Adrenal gland (tissue), 5 donors: ENCODE results near the gene PRPS2.

ENCODE experiments used
- POLR2A ChIP-seq, 2 donors: fragments of 450-650 bp; IDR thresholded peaks; one replicate each; pipeline ENCODE4 v1.6.1; 2017; ENCODE audit warnings: antibody characterized with exemption in 2 of 2, mild to moderate bottlenecking in 2 of 2, moderate library complexity in 1 of 2
- TF ChIP-seq, protein P1 (sequence below), 6 experiments: fragments of 450-650 bp in 4 of 6; fragments of 200-600 bp in 2 of 6; sonication (generic) in 1 of 6; IDR thresholded peaks; 1 replicate in 5 of 6; 2 replicates in 1 of 6; pipeline versions ENCODE4 v1.5.1 to v1.8.0; 2016 to 2021; ENCODE audit warnings: antibody characterized with exemption in 6 of 6, mild to moderate bottlenecking in 2 of 6, moderate library complexity in 1 of 6
- donor health status: DM: no; HTN: no; CAD: no.

GRCh38 chrX:12804655-12805054, 13.4 kb downstream of the PRPS2 start:
- TF ChIP-seq, protein P1, sequence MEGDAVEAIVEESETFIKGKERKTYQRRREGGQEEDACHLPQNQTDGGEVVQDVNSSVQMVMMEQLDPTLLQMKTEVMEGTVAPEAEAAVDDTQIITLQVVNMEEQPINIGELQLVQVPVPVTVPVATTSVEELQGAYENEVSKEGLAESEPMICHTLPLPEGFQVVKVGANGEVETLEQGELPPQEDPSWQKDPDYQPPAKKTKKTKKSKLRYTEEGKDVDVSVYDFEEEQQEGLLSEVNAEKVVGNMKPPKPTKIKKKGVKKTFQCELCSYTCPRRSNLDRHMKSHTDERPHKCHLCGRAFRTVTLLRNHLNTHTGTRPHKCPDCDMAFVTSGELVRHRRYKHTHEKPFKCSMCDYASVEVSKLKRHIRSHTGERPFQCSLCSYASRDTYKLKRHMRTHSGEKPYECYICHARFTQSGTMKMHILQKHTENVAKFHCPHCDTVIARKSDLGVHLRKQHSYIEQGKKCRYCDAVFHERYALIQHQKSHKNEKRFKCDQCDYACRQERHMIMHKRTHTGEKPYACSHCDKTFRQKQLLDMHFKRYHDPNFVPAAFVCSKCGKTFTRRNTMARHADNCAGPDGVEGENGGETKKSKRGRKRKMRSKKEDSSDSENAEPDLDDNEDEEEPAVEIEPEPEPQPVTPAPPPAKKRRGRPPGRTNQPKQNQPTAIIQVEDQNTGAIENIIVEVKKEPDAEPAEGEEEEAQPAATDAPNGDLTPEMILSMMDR (IDR thresholded peaks at IDR 0.05) = no peak
- no peak for TF ChIP-seq POLR2A (IDR thresholded peaks at IDR 0.05)
